Astrocyte (in vitro differentiated cells and primary cell): ENCODE data around the gene ZNF592. TPM values are rescaled to one million over a fixed set of nuclear protein-coding genes. Genes with fewer than 3 reads are reported as not detected.

Experiments used
- DNase-seq: peaks from one replicate; pipeline ENCODE4 v3.0.0-alpha.2; 2010; ENCODE audit warnings: low read depth
- FAIRE-seq: peaks from 2 replicates; lab custom pipeline; 2011; peaks lifted over from hg19 to GRCh38; lab: Jason Lieb, UNC
- H2AFZ ChIP-seq: 2 replicates; pipeline ENCODE4 v1.6.0; 2012; ENCODE audit warnings: low read depth, low read length, inconsistent platforms
- H3K27ac ChIP-seq: 2 replicates; pipeline ENCODE4 v1.5.1; 2011; ENCODE audit warnings: low read depth, low read length, inconsistent platforms
- H3K27me3 ChIP-seq: 2 replicates; pipeline ENCODE4 v1.6.0; 2011; ENCODE audit warnings: low read length, inconsistent platforms; ENCODE audit not compliant: insufficient read depth
- H3K36me3 ChIP-seq: 2 replicates; pipeline ENCODE4 v1.5.1; 2011; ENCODE audit warnings: low read length, inconsistent platforms; ENCODE audit not compliant: insufficient read depth
- H3K4me1 ChIP-seq: 2 replicates; pipeline ENCODE4 v1.5.1; 2011; ENCODE audit warnings: low read length, inconsistent platforms; ENCODE audit not compliant: insufficient read depth
- H3K4me2 ChIP-seq: 2 replicates; pipeline ENCODE4 v1.6.0; 2012; ENCODE audit warnings: low read length, inconsistent platforms
- H3K4me3 ChIP-seq: 2 replicates; pipeline ENCODE4 v1.5.1; 2011; ENCODE audit warnings: low read depth, mild to moderate bottlenecking, low read length, inconsistent platforms; ENCODE audit not compliant: insufficient read depth
- H3K79me2 ChIP-seq: 2 replicates; pipeline ENCODE4 v1.6.0; 2012; ENCODE audit warnings: mild to moderate bottlenecking, low read length, inconsistent platforms; ENCODE audit not compliant: insufficient read depth
- H3K9ac ChIP-seq: 2 replicates; pipeline ENCODE4 v1.6.0; 2012; ENCODE audit warnings: mild to moderate bottlenecking, low read length, inconsistent platforms
- H3K9me3 ChIP-seq: 2 replicates; pipeline ENCODE4 v1.5.1; 2012; ENCODE audit warnings: low read depth, mild to moderate bottlenecking, low read length, inconsistent platforms; ENCODE audit not compliant: insufficient read depth
- H4K20me1 ChIP-seq: 2 replicates; pipeline ENCODE4 v1.6.0; 2012; ENCODE audit warnings: low read length, inconsistent platforms; ENCODE audit not compliant: insufficient read depth
- H3K27ac Mint-ChIP-seq: one replicate; pipeline ENCODE4 v1.8.0; 2021; ENCODE audit warnings: mild to moderate bottlenecking, mixed read lengths; ENCODE audit not compliant: unreplicated experiment
- H3K27me3 Mint-ChIP-seq: one replicate; pipeline ENCODE4 v1.8.0; 2021; ENCODE audit warnings: low read depth, mixed read lengths; ENCODE audit not compliant: unreplicated experiment
- H3K36me3 Mint-ChIP-seq: one replicate; pipeline ENCODE4 v1.8.0; 2021; ENCODE audit warnings: low read depth, mixed read lengths; ENCODE audit not compliant: unreplicated experiment
- H3K4me1 Mint-ChIP-seq: one replicate; pipeline ENCODE4 v1.8.0; 2021; ENCODE audit warnings: low read depth, mixed read lengths; ENCODE audit not compliant: unreplicated experiment
- H3K4me3 Mint-ChIP-seq: one replicate; pipeline ENCODE4 v1.8.0; 2021; ENCODE audit warnings: mild to moderate bottlenecking, moderate library complexity, mixed read lengths; ENCODE audit not compliant: unreplicated experiment
- H3K9me3 Mint-ChIP-seq: one replicate; pipeline ENCODE4 v1.8.0; 2021; ENCODE audit warnings: mild to moderate bottlenecking, mixed read lengths; ENCODE audit not compliant: unreplicated experiment
- EZH2 ChIP-seq: IDR thresholded peaks from 2 replicates; pipeline ENCODE4 v1.6.1; 2012; ENCODE audit warnings: mild to moderate bottlenecking, low read length, inconsistent platforms; ENCODE audit not compliant: insufficient read depth
- total RNA-seq: library from RNA; stranded (reverse); gene quantifications from 2 replicates; pipeline ENCODE4 v1.2.1, GENCODE V29; 2021
- TF ChIP-seq, protein P1 (sequence below): IDR thresholded peaks from 2 replicates; pipeline ENCODE4 v1.5.1; 2011; ENCODE audit warnings: low read depth, mild to moderate bottlenecking, inconsistent platforms, low read length, moderate library complexity; ENCODE audit not compliant: insufficient read depth

The ZNF592 gene
- total RNA-seq, 1 donor from 2014 or later = 25.1 TPM

- Histone ChIP-seq H2AFZ (peak within 1 kb of the TSS; percentile 99), H3K4me3 (peak within 1 kb of the TSS; percentile 96), H3K4me1 (peaks cover 12% of the 10 kb centered on the region), H3K79me2 (peaks cover 51% of the 10 kb centered on the region), H3K9me3 (no peaks in the 10 kb centered on the region), H4K20me1 (peaks cover 33% of the 10 kb centered on the region), H3K27ac (peak within 1 kb of the TSS; percentile 85), H3K4me2 (peak within 1 kb of the TSS; percentile 83), H3K9ac (peak within 1 kb of the TSS; percentile 91), H3K36me3 (no peaks in the 10 kb centered on the region), H3K27me3 (no peaks in the 10 kb centered on the region)
- Mint-ChIP-seq H3K4me1 (peaks cover 18% of the 10 kb centered on the region), H3K36me3 (no peaks in the 10 kb centered on the region), H3K27ac (peak within 1 kb of the TSS; percentile 97), H3K4me3 (peak within 1 kb of the TSS; percentile 99), H3K9me3 (peaks cover 2% of the 10 kb centered on the region), H3K27me3 (no peaks in the 10 kb centered on the region)
- TF ChIP-seq, protein P1, sequence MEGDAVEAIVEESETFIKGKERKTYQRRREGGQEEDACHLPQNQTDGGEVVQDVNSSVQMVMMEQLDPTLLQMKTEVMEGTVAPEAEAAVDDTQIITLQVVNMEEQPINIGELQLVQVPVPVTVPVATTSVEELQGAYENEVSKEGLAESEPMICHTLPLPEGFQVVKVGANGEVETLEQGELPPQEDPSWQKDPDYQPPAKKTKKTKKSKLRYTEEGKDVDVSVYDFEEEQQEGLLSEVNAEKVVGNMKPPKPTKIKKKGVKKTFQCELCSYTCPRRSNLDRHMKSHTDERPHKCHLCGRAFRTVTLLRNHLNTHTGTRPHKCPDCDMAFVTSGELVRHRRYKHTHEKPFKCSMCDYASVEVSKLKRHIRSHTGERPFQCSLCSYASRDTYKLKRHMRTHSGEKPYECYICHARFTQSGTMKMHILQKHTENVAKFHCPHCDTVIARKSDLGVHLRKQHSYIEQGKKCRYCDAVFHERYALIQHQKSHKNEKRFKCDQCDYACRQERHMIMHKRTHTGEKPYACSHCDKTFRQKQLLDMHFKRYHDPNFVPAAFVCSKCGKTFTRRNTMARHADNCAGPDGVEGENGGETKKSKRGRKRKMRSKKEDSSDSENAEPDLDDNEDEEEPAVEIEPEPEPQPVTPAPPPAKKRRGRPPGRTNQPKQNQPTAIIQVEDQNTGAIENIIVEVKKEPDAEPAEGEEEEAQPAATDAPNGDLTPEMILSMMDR = no peak
- no peak for TF ChIP-seq EZH2
- peak; percentile 88 for DNase-seq
- FAIRE-seq = no peak
Observed at GRCh38 chr15:84716036-84716732, 32.2 kb upstream of the ZNF592 start, which contains the start of gene SEC11A. TSS of gene SEC11A (minus strand) at chr15:84716139. CDS start at chr15:84716075, 64 bp downstream.

DNA sequence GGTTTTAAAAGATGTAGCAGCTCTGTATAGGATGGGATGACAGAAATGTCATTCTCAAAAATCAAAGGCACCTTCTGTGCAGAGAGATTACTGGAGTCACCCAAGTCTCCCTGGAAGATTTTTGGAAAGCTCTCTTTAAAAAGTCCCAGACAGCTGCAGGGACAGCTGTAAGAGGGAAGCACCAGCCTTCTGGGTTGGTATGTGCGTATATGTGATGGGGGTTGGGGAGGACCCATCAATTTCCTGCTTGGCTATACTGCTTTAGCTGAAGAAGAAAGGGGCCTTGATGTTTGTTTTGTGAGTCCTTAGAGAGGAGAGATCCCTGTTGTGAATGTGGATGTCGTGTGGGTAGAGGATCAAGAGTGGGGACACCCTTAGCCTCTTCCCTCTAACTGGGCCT lies 27.0 kb upstream of the ZNF592 start:
- no peak for DNase-seq
- no peak overlapping the region for H3K4me2 ChIP-seq

More for the DNA sequence above, 27.0 kb upstream of the ZNF592 start:
- H3K27ac Mint-ChIP-seq = no peak overlapping the region
- no peak for TF ChIP-seq EZH2
- TF ChIP-seq, protein P1 = no peak
- Histone ChIP-seq H3K4me3 (no peak overlapping the region), H3K27ac (no peak overlapping the region), H3K9me3 (no peaks in the 10 kb centered on the region), H3K27me3 (no peaks in the 10 kb centered on the region), H3K9ac (no peak overlapping the region), H3K79me2 (peaks cover 5% of the 10 kb centered on the region), H2AFZ (peak overlapping the region; percentile 10), H3K36me3 (no peaks in the 10 kb centered on the region), H3K4me1 (peaks cover 4% of the 10 kb centered on the region), H4K20me1 (no peaks in the 10 kb centered on the region)
- H3K4me1 Mint-ChIP-seq = peaks cover 20% of the 10 kb centered on the region
- H3K36me3 Mint-ChIP-seq = no peaks in the 10 kb centered on the region
- H3K27me3 Mint-ChIP-seq = no peaks in the 10 kb centered on the region
- H3K9me3 Mint-ChIP-seq = no peaks in the 10 kb centered on the region
- FAIRE-seq = no peak
- H3K4me3 Mint-ChIP-seq = no peak overlapping the region
